HG02623 (cell line): ENCODE results near the gene DDTL.

Experiments used
- ATAC-seq: cut with Tn5 transposase; IDR thresholded peaks from one replicate; pipeline ENCODE4 v1.9.1; 2021; ENCODE audit warnings: moderate library complexity; ENCODE audit not compliant: unreplicated experiment

DDTL gene

GRCh38 chr22:24005201-24005600, 38.5 kb downstream of the DDTL start, which contains the start of gene GSTT4:
Gene GSTT4 (minus strand): TSS chr22:24005453. CDS start chr22:24005356, 97 bp downstream.
- ATAC-seq, result no peak

- ATAC-seq, result no peak
These were observed 39.7 kb downstream of the DDTL start for GRCh38 chr22:24006207-24006913.

GRCh38 chr22:24006914-24007214, 40.2 kb downstream of the DDTL start:
- no peak for ATAC-seq

DNA sequence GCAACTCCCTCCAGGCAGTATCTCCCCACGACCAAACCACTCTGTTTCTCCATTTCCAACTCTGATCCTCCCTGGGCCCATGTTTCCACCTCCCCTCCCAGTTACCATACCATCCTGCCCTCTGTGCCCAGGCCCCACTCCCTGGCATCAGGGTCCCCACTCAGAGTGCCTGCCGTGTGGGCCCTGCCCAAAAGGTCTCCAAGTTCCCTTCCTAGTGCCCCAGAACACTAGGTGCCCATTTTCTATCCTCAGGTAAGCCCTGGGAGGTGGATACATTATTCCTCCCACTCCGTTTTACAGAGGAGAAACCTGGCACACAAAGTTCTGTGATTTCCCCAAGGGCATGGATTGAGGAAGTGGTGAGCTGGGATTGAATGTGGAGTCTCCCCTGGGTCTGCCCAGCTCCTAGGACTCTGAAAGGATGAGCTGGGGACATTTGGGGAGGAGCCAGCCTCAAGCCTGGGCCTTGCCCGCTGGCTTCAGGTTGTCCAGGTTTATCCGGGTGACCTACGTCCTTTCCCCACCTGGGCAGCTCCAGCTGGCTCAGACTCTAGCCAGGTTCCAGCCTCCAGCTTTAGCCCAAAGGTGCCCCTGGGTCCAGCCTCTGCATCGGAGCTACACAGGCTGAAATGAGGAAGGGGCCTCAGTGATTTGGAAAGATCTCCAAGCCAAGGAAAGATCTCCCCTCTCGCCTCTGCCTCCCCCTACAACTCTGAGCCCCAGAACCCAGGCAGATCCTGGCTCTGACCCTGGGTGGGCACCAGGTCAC, 40.7 kb downstream of the DDTL start:
- no peak for ATAC-seq

- ATAC-seq, result no peak
These were observed 41.3 kb downstream of the DDTL start for GRCh38 chr22:24008022-24008283.

DNA sequence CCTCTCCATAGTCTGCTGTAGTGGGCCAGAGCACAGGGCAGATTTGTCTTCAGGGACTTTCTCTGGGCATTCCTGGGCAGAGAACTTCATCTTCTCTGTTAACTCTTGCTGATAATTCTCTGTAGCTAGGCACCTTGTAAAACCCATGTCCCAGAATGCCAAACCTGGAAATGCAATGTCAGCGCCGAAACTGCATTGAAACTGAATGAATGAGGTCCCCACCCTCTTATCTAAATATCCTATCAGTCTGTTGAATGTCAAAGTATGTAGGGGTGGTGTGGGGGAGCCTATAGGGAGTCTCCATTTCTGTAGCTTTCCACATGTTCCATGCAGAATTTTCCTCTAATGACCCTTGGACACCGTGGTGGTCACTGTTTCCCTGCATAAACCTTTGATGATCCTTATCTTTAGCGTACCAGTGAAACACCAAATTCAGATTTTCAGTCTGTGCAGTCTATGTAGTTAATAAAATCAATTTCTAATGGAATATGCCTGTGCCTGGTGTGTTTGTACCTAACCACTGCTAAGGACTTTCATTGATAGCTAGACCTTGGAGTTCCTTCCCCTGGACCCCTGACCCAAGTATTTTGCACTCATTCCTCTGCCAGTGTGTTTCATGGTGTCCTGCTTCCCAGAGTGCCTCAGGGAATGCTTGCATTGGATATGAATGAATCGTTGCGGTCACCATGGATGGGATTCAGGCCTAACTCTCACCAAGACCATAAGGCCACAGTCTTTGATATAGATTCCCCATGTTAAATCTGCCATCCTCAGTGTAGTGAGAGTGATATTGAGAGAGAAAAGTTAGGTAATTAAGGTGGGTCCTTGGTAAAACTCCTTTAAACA, 41.9 kb downstream of the DDTL start:
- no peak for ATAC-seq

- no peak for ATAC-seq
These were observed 42.7 kb downstream of the DDTL start for GRCh38 chr22:24009227-24010017.

- ATAC-seq, result no peak
These were observed 43.3 kb downstream of the DDTL start for GRCh38 chr22:24010018-24010391.

DNA sequence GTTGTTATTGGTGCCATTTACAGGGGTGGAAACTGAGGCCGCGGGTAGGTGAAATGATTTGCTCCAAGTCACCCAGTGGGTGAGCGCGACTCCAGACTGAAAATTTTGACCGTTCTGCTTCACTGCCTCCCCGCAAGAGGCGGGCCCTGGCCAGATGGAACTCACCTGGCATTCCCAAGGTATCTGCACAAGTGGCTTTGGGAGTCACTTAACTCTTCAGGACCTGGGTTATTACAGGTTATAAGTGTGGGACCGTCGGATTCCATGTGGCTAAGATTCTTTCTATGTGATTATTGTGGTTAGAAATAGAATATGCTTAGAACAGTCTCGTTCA, 45.0 kb downstream of the DDTL start:
- no peak for ATAC-seq

- no peak for ATAC-seq
These were observed 49.5 kb downstream of the DDTL start for GRCh38 chr22:24016156-24016555.

GRCh38 chr22:24021304-24021703, 54.6 kb downstream of the DDTL start:
- ATAC-seq, result no peak
